ENCODE results near the gene FAM110D. TPM values are rescaled to one million over a fixed set of nuclear protein-coding genes. Genes with fewer than 3 reads are reported as not detected.

The FAM110D gene
- polyA plus RNA-seq, 1 experiment, result not detected

GRCh38 chr1:26213335-26213905, 54.5 kb downstream of the FAM110D start:
- CTCF ChIA-PET, result interaction anchor here (1.1 to 1.3 kb wide), 2 partner anchors 10 to 21 kb away, joined by 5 read pairs; partner anchors contain the start of gene CEP85
- DNase-seq (ENCODE audit: low read depth), result no peak
- H3K4me3 ChIP-seq (ENCODE audit: low read depth, low read length), result no peak overlapping the region

More at GRCh38 chr1:26213335-26213905, 54.5 kb downstream of the FAM110D start:
- POLR2A ChIA-PET, result no interaction called here
- Histone ChIP-seq H3K36me3 (ENCODE audit: control insufficient read depth, insufficient read depth, low read length) (no peaks in the 10 kb centered on the region), H3K27me3 (ENCODE audit: control insufficient read depth, insufficient read depth, low read length) (peaks cover 7% of the 10 kb centered on the region)
- no peak for TF ChIP-seq CTCF (IDR thresholded peaks at IDR 0.05; ENCODE audit: insufficient read depth, low read depth, low read length)

Other genes with a start within 250 kb of the FAM110D start
- gene PAFAH2, start 161.0 kb upstream of the FAM110D start, polyA plus RNA-seq (2011; rRNA removed), result 11.9 and 13.2 TPM in 2 replicates
- gene EXTL1, start 137.3 kb upstream of the FAM110D start, polyA plus RNA-seq (2011; rRNA removed), result 3.6 and 5.0 TPM in 2 replicates
- not detected in 2 replicates for gene SLC30A2, start 113.0 kb upstream of the FAM110D start, polyA plus RNA-seq (2011; rRNA removed)
- gene TRIM63, start 91.4 kb upstream of the FAM110D start, polyA plus RNA-seq (2011; rRNA removed), result not detected in 2 replicates
- 1.4 and 2.9 TPM in 2 replicates for gene PDIK1L, start 47.3 kb upstream of the FAM110D start, polyA plus RNA-seq (2011; rRNA removed)
- gene C1orf232, start 9.9 kb downstream of the FAM110D start, polyA plus RNA-seq (2011; rRNA removed), result not detected in 2 replicates
- 26.3 and 30.2 TPM in 2 replicates for gene ZNF593, start 10.8 kb downstream of the FAM110D start, polyA plus RNA-seq (2011; rRNA removed)
- not detected in 2 replicates for gene ZNF593OS, start 12.8 kb downstream of the FAM110D start, polyA plus RNA-seq (2011; rRNA removed)
- gene CNKSR1, start 18.4 kb downstream of the FAM110D start, polyA plus RNA-seq (2011; rRNA removed), result 0.23 and 0.63 TPM in 2 replicates
- gene CATSPER4, start 31.5 kb downstream of the FAM110D start, polyA plus RNA-seq (2011; rRNA removed), result not detected in 2 replicates
- gene CEP85, start 75.1 kb downstream of the FAM110D start, polyA plus RNA-seq (2011; rRNA removed), result 9.4 and 10.8 TPM in 2 replicates
- gene SH3BGRL3, start 121.0 kb downstream of the FAM110D start, polyA plus RNA-seq (2011; rRNA removed), result 298 and 309 TPM in 2 replicates
- 8.5 and 12.9 TPM in 2 replicates for gene UBXN11, start 147.6 kb downstream of the FAM110D start, polyA plus RNA-seq (2011; rRNA removed)
- gene CD52, start 158.9 kb downstream of the FAM110D start, polyA plus RNA-seq (2011; rRNA removed), result not detected in 2 replicates
- 0.20 and 0.44 TPM in 2 replicates for gene CRYBG2, start 195.1 kb downstream of the FAM110D start, polyA plus RNA-seq (2011; rRNA removed)
- not detected in 2 replicates for gene ZNF683, start 213.7 kb downstream of the FAM110D start, polyA plus RNA-seq (2011; rRNA removed)